PC-9 (cell line): ENCODE data around the gene METTL17. TPM values are rescaled to one million over a fixed set of nuclear protein-coding genes. Genes with fewer than 3 reads are reported as not detected.
A peak's percentile ranks its signal among the peaks of the same experiment; 100 is the strongest.
"Not testable (repeated sequence)": the region's sequence is repeated elsewhere in the genome, so short reads cannot be mapped to it uniquely, and the experiment has no call there.

Experiments
- BruUV-seq: library from RNA; stranded (reverse); fragments of 400-500 nt; replicated peaks from 2 replicates; lab custom pipeline; 2021; lab: Mats Ljungman, UMichigan
- CTCF ChIA-PET: fragments of 300-600 bp; sonication (Branson Sonifier 250); formaldehyde crosslinking; loops from one replicate; lab custom pipeline; 2022; ENCODE audit warnings: antibody characterized with exemption; lab: Charles Lee
- POLR2A ChIA-PET: fragments of 300-600 bp; sonication (Branson Sonifier 250); formaldehyde crosslinking; loops from one replicate; lab custom pipeline; 2022; ENCODE audit warnings: antibody characterized with exemption; ENCODE audit not compliant: unreplicated experiment; lab: Charles Lee
- DNase-seq, 2 experiments: peaks; one replicate each; pipeline versions ENCODE4 v3.0.0 to v3.0.0-alpha.2; 2015 to 2022; ENCODE audit warnings: mixed read lengths in 1 of 2
- H2AFZ ChIP-seq: fragments of 200-600 bp; sonication (generic); 2 replicates; pipeline ENCODE4 v1.8.1; 2017; ENCODE audit warnings: antibody characterized with exemption
- H3F3A ChIP-seq: fragments of 200-600 bp; sonication (generic); 2 replicates; pipeline ENCODE4 v1.8.1; 2017; ENCODE audit warnings: antibody characterized with exemption, mild to moderate bottlenecking, low read depth; ENCODE audit not compliant: insufficient read depth
- H3K27ac ChIP-seq: fragments of 200-600 bp; sonication (generic); 2 replicates; pipeline ENCODE4 v1.6.1; 2016; ENCODE audit warnings: mixed run types
- H3K27me3 ChIP-seq: fragments of 200-600 bp; sonication (generic); 2 replicates; pipeline ENCODE4 v1.6.1; 2016; ENCODE audit warnings: low read depth, mixed run types; ENCODE audit not compliant: insufficient read depth
- H3K36me3 ChIP-seq: fragments of 200-600 bp; sonication (generic); 2 replicates; pipeline ENCODE4 v1.6.1; 2016; ENCODE audit warnings: low read depth, mixed run types
- H3K4me1 ChIP-seq: fragments of 200-600 bp; sonication (generic); replicated peaks from 2 replicates; pipeline ENCODE4 v1.6.1; 2016; ENCODE audit warnings: mixed run types; ENCODE audit not compliant: insufficient read depth
- H3K4me2 ChIP-seq: fragments of 200-600 bp; sonication (generic); 2 replicates; pipeline ENCODE4 v1.6.1; 2017; ENCODE audit warnings: mixed run types
- H3K4me3 ChIP-seq: fragments of 200-600 bp; sonication (generic); 2 replicates; pipeline ENCODE4 v1.6.1; 2016; ENCODE audit warnings: mixed run types
- H3K79me2 ChIP-seq: fragments of 200-600 bp; sonication (generic); 2 replicates; pipeline ENCODE4 v1.6.1; 2017; ENCODE audit warnings: low read depth, mixed run types
- H3K9me2 ChIP-seq: fragments of 200-600 bp; sonication (generic); 2 replicates; pipeline ENCODE4 v1.8.1; 2017; ENCODE audit warnings: mild to moderate bottlenecking; ENCODE audit not compliant: insufficient read depth
- H3K9me3 ChIP-seq: fragments of 200-600 bp; sonication (generic); 2 replicates; pipeline ENCODE4 v1.8.1; 2016; ENCODE audit warnings: low read depth; ENCODE audit not compliant: insufficient read depth
- H4K20me1 ChIP-seq: fragments of 200-600 bp; sonication (generic); 2 replicates; pipeline ENCODE4 v1.8.1; 2017; ENCODE audit not compliant: insufficient read depth
- CTCF ChIP-seq: fragments of 200-600 bp; sonication (generic); conservative IDR thresholded peaks from 2 replicates; pipeline ENCODE4 v1.6.1; 2017; ENCODE audit warnings: mixed run types, antibody characterized with exemption, mild to moderate bottlenecking, moderate library complexity
- EZH2 ChIP-seq: fragments of 200-600 bp; sonication (generic); IDR thresholded peaks from 2 replicates; pipeline ENCODE4 v1.8.0; 2017; ENCODE audit warnings: antibody characterized with exemption, low read depth
- intact Hi-C: fragments of 100-400 bp; cut with micrococcal nuclease; formaldehyde crosslinking; loops from one replicate; pipeline ENCODE4 v1.10.0; 2022; ENCODE audit not compliant: unreplicated experiment
- total RNA-seq: library from RNA; stranded (reverse); gene quantifications from 2 replicates; pipeline ENCODE4 v1.2.3, GENCODE V29; 2021

The METTL17 gene
- total RNA-seq, 1 experiment from 2014 or later, result 51.2 TPM

- Histone ChIP-seq H3K9me2 (no peaks in the 10 kb centered on the region), H3K4me1 (peaks cover 14% of the 10 kb centered on the region), H3K4me2 (no peak overlapping the region), H2AFZ (no peak overlapping the region), H3K4me3 (no peak overlapping the region), H4K20me1 (no peaks in the 10 kb centered on the region), H3K27me3 (no peaks in the 10 kb centered on the region), H3K79me2 (no peaks in the 10 kb centered on the region), H3K27ac (no peak overlapping the region), H3K36me3 (no peaks in the 10 kb centered on the region), H3F3A (0 out of 2 replicates have a peak, but pooled peaks cover 8% of the 10 kb centered on the region), H3K9me3 (peaks cover 3% of the 10 kb centered on the region; the same call in 1 of the 2 replicates)
- intact Hi-C loops, result no loop called here
- no peak for DNase-seq
- no TSS peak for BruUV-seq
- ChIA-PET POLR2A (no interaction called here), CTCF (no interaction called here)
- TF ChIP-seq CTCF, result no peak
- TF ChIP-seq EZH2, result no peak
Measured at GRCh38 chr14:20982646-20983369, 7.0 kb upstream of the METTL17 start.

- DNase-seq, CTCF ChIA-PET, POLR2A ChIA-PET, H2AFZ ChIP-seq, H3K27ac ChIP-seq, BruUV-seq, H3K27me3 ChIP-seq, H3K9me3 ChIP-seq, H3K4me2 ChIP-seq, intact Hi-C loops, H3K79me2 ChIP-seq, H3K9me2 ChIP-seq, H3K36me3 ChIP-seq, H4K20me1 ChIP-seq, H3K4me3 ChIP-seq: not testable (repeated sequence)
- H3F3A ChIP-seq, result peaks cover 20% of the 10 kb centered on the region; the same call in 1 of the 2 replicates
- H3K4me1 ChIP-seq, result peaks cover 24% of the 10 kb centered on the region
Measured at GRCh38 chr14:20985650-20986049, 4.1 kb upstream of the METTL17 start.

GRCh38 chr14:20986811-20987210 is 3.0 kb upstream of the METTL17 start:
- H3K4me1 ChIP-seq, result peaks cover 24% of the 10 kb centered on the region
- peak; percentile 28 to 78 for DNase-seq
- peaks cover 20% of the 10 kb centered on the region; the same call in 1 of the 2 replicates for H3F3A ChIP-seq
- H3K27me3 ChIP-seq, result no peaks in the 10 kb centered on the region
- CTCF ChIA-PET, result no interaction called here
- intact Hi-C loops, result no loop called here
- BruUV-seq, result no TSS peak
- H4K20me1 ChIP-seq, result no peaks in the 10 kb centered on the region
- H3K4me3 ChIP-seq, result no peak overlapping the region
- no peaks in the 10 kb centered on the region for H3K9me2 ChIP-seq
- H2AFZ ChIP-seq, result no peak overlapping the region
- peaks cover 3% of the 10 kb centered on the region; the same call in 1 of the 2 replicates for H3K9me3 ChIP-seq
- POLR2A ChIA-PET, result interaction anchor here (0.7 kb wide), 1 partner anchor 12 kb away, joined by 3 read pairs; no protein-coding TSS in a partner anchor
- peaks cover 18% of the 10 kb centered on the region for H3K79me2 ChIP-seq
- peak overlapping the region; percentile 85 for H3K27ac ChIP-seq
- H3K36me3 ChIP-seq, result no peaks in the 10 kb centered on the region
- no peak for TF ChIP-seq CTCF
- no peak for TF ChIP-seq EZH2
- H3K4me2 ChIP-seq, result peak overlapping the region; percentile 44
